CD4-positive, alpha-beta T cell (primary cell): Measurements from ENCODE around the gene RFNG. TPM values are rescaled to one million over a fixed set of nuclear protein-coding genes. Genes with fewer than 3 reads are reported as not detected.

ENCODE experiments used
- ATAC-seq: fragments of 200-7000 bp; cut with Tn5 transposase; one replicate; pipeline ENCODE4 v1.10.0; 2022; ENCODE audit warnings: mild to moderate bottlenecking; ENCODE audit not compliant: poor library complexity
- CTCF ChIA-PET: fragments of 350-600 bp; sonication (Branson Sonifier 250); formaldehyde crosslinking; loops from one replicate; lab custom pipeline; 2021; ENCODE audit warnings: antibody characterized with exemption, inconsistent platforms; lab: Charles Lee
- POLR2A ChIA-PET: fragments of 350-600 bp; sonication (Branson Sonifier 250); formaldehyde crosslinking; loops from one replicate; lab custom pipeline; 2021; ENCODE audit warnings: antibody characterized with exemption, inconsistent platforms; lab: Charles Lee
- DNase-seq, 14 experiments: peaks; one replicate each; pipeline ENCODE4 v3.0.0-alpha.2; 2013 to 2020; ENCODE audit warnings: mixed read lengths in 2 of 14
- H3K27ac ChIP-seq, 2 donors: one replicate each; pipeline versions ENCODE4 v1.5.1 to v1.7.0; 2013; ENCODE audit warnings: low read length in 2 of 2, low read depth in 1 of 2, mild to moderate bottlenecking in 1 of 2
- H3K27me3 ChIP-seq, 2 experiments: 1 replicate in 1 of 2; 2 replicates in 1 of 2; pipeline versions ENCODE4 v1.6.1 to v1.7.0; 2013; ENCODE audit warnings: low read length in 2 of 2, control low read depth in 1 of 2, mild to moderate bottlenecking in 1 of 2, moderate library complexity in 1 of 2; ENCODE audit not compliant: insufficient read depth in 2 of 2, control insufficient read depth in 1 of 2
- H3K36me3 ChIP-seq: one replicate; pipeline ENCODE4 v1.6.1; 2013; ENCODE audit warnings: low read length, control low read depth; ENCODE audit not compliant: insufficient read depth
- H3K4me1 ChIP-seq: one replicate; pipeline ENCODE4 v1.6.1; 2013; ENCODE audit warnings: low read length, control low read depth; ENCODE audit not compliant: insufficient read depth
- H3K4me3 ChIP-seq: one replicate; pipeline ENCODE4 v1.5.1; 2013; ENCODE audit warnings: mild to moderate bottlenecking, low read length, moderate library complexity
- H3K9me3 ChIP-seq, 2 experiments: 1 replicate in 1 of 2; 2 replicates in 1 of 2; pipeline versions ENCODE4 v1.6.1 to v1.7.0; 2013; ENCODE audit warnings: low read length in 2 of 2, mild to moderate bottlenecking in 2 of 2, control low read depth in 1 of 2, moderate library complexity in 1 of 2; ENCODE audit not compliant: control insufficient read depth in 1 of 2, insufficient read depth in 1 of 2
- H3K27ac Mint-ChIP-seq: one replicate; pipeline ENCODE4 v1.8.0; 2020; ENCODE audit warnings: mixed read lengths
- H3K27me3 Mint-ChIP-seq: one replicate; pipeline ENCODE4 v1.8.0; 2021; ENCODE audit warnings: mixed read lengths
- H3K36me3 Mint-ChIP-seq: one replicate; pipeline ENCODE4 v1.8.0; 2021; ENCODE audit warnings: low read depth, mixed read lengths
- H3K4me1 Mint-ChIP-seq: one replicate; pipeline ENCODE4 v1.8.0; 2021; ENCODE audit warnings: low read depth, mixed read lengths
- H3K4me3 Mint-ChIP-seq: one replicate; pipeline ENCODE4 v1.8.0; 2020; ENCODE audit warnings: mild to moderate bottlenecking, mixed read lengths
- H3K9me3 Mint-ChIP-seq: one replicate; pipeline ENCODE4 v1.8.0; 2020; ENCODE audit warnings: mixed read lengths
- intact Hi-C, 2 experiments: fragments of 100-400 bp; cut with DNase I in 1 of 2; cut with micrococcal nuclease in 1 of 2; formaldehyde crosslinking; loops; one replicate each; pipeline versions ENCODE4 v1.15.1 to v1.9.0; 2023 to 2025; cut with DNase I, micrococcal nuclease
- total RNA-seq, 174 experiments: library from RNA in 2 of 174; stranded (reverse) in 2 of 174; gene quantifications; one replicate each; pipeline ENCODE4 v1.2.3 and lab custom pipeline; 2021 to 2026
- TF ChIP-seq, protein P1 (sequence below): fragments of 200-600 bp; IDR thresholded peaks from one replicate; pipeline ENCODE4 v1.8.0; 2022; ENCODE audit warnings: antibody characterized with exemption, mild to moderate bottlenecking

RFNG gene
- total RNA-seq, 2 experiments from 2014 or later: 28.1 to 31.2 TPM

DNA sequence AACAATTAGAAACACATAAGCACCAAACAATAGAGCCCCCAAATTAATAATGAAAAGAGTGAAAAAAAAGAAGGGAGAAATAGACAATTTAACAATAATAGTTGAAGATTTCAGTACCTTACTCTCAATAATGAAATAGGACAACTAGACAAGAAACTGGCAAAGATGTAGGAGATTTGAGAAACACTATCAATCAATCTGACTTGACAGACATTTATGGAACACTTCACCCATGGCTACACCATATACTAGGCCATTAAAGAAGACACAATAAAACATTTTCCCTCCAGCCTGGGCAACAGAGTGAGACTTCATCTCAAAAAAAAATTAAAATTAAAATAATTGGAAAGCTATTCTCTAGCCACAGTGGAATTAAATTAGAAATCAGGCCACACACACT, 19.0 kb upstream of the RFNG start:
- Histone ChIP-seq H3K27ac (no peak overlapping the region), H3K4me1 (peaks cover 12% of the 10 kb centered on the region), H3K9me3 (no peaks in the 10 kb centered on the region), H3K36me3 (no peaks in the 10 kb centered on the region), H3K27me3 (no peaks in the 10 kb centered on the region), H3K4me3 (no peak overlapping the region)
- TF ChIP-seq, protein P1, sequence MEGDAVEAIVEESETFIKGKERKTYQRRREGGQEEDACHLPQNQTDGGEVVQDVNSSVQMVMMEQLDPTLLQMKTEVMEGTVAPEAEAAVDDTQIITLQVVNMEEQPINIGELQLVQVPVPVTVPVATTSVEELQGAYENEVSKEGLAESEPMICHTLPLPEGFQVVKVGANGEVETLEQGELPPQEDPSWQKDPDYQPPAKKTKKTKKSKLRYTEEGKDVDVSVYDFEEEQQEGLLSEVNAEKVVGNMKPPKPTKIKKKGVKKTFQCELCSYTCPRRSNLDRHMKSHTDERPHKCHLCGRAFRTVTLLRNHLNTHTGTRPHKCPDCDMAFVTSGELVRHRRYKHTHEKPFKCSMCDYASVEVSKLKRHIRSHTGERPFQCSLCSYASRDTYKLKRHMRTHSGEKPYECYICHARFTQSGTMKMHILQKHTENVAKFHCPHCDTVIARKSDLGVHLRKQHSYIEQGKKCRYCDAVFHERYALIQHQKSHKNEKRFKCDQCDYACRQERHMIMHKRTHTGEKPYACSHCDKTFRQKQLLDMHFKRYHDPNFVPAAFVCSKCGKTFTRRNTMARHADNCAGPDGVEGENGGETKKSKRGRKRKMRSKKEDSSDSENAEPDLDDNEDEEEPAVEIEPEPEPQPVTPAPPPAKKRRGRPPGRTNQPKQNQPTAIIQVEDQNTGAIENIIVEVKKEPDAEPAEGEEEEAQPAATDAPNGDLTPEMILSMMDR: no peak
- intact Hi-C loops: no loop called here
- CTCF ChIA-PET: no interaction called here
- H3K27ac Mint-ChIP-seq: no peak overlapping the region
- ATAC-seq: no peak
- POLR2A ChIA-PET: no interaction called here
- no peaks in the 10 kb centered on the region for H3K9me3 Mint-ChIP-seq
- H3K4me3 Mint-ChIP-seq: no peak overlapping the region
- DNase-seq: no peak
- H3K27me3 Mint-ChIP-seq: no peaks in the 10 kb centered on the region
- H3K4me1 Mint-ChIP-seq: no peaks in the 10 kb centered on the region
- H3K36me3 Mint-ChIP-seq: no peaks in the 10 kb centered on the region

DNA sequence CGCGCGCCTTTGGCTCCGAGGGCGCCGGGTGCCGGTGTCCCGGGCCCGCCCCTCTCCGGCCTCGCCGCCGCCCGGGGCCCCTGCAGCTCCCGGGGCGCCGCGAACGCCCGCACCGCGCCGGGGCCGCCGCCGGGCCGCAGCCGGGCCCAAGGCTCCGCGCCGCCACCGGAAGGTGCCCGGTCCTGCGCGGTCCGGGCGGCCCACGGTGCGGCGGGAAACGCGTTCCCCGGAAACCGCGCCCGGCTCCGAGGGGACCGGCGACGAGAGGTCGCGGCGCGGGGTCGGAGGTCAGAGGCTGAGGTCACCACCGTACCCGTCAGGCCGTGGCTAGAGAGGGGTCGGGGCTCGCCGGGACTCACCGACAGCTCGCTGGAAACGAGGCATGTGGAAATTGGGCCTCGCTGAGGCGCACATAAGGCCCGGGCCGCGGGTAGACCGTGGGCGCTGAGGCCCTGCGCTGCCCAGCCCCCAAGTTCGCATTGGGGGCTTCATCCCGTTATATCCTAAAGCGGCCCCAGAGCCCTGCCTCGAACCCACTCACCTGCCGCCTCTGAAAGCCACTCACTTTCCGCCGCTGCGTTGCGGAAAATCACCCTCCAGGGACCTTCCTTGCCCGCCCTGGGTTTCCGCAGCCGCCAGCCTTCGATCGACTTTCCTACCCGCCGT, 14.2 kb upstream of the RFNG start, which contains the start of gene DUS1L:
DUS1L (minus strand) TSS at position 167 of the 666 bp plus-strand sequence. CDS start 745 bp downstream, outside the sequence.
- Mint-ChIP-seq H3K27ac (peak within 1 kb of the TSS; percentile 88), H3K4me1 (peaks cover 9% of the 10 kb centered on the region), H3K36me3 (no peaks in the 10 kb centered on the region), H3K9me3 (no peaks in the 10 kb centered on the region), H3K4me3 (peak within 1 kb of the TSS; percentile 89), H3K27me3 (no peaks in the 10 kb centered on the region)
- H3K36me3 ChIP-seq: peaks cover 18% of the 10 kb centered on the region
- no peaks in the 10 kb centered on the region for H3K27me3 ChIP-seq
- TF ChIP-seq, protein P1: no peak
- POLR2A ChIA-PET: interaction anchor here (0.6 to 3.0 kb wide), 13 partner anchors 11 to 238 kb away, joined by 3 to 17 read pairs (median 4); partner anchors contain the start of genes DCXR, FASN, GPS1 and RAC3
- H3K27ac ChIP-seq: peak within 1 kb of the TSS; percentile 65 to 85
- DNase-seq (peak; percentile 43 to 89 (median 66)), ATAC-seq (peak; percentile 88)
- CTCF ChIA-PET: interaction anchor here (1.0 to 1.7 kb wide), 3 partner anchors 35 to 106 kb away, joined by 3 to 7 read pairs (median 3); no protein-coding TSS in a partner anchor
- peak within 1 kb of the TSS; percentile 81 for H3K4me3 ChIP-seq
- intact Hi-C loops: loop anchor here (1.0 to 2.0 kb wide), 3 partner anchors 14 to 33 kb away; partner anchors contain the start of genes GPS1 (in 2 of the 2), RFNG (in 2 of the 2) and FASN (in 1 of the 2)
- H3K4me1 ChIP-seq: peaks cover 34% of the 10 kb centered on the region
- no peaks in the 10 kb centered on the region for H3K9me3 ChIP-seq

DNA sequence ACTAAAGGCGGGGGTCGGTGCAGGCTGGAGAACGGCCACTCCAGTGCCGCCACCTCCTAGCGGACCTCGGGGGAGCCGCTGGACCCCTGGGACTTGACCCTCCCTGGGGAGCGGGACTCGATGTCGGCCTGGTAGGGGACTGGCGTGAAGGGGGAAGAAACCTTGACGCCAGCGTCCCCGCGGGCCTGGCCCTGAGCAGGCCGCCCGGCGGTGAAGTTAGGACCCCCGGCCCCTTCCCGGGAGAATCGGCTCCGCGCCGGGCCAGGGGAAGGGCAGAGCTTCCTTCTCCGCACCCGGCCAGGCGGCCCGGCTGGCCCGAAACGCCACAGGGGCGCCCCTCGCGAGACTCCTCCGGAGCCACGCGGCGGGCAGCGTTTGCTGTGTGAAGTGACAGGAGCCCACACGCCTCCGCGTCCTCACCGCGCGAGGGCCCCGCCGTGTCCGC, 13.6 kb upstream of the RFNG start:
- Mint-ChIP-seq H3K27me3 (no peaks in the 10 kb centered on the region), H3K4me1 (peaks cover 9% of the 10 kb centered on the region), H3K36me3 (peaks cover 2% of the 10 kb centered on the region), H3K4me3 (peak overlapping the region; percentile 58), H3K9me3 (no peaks in the 10 kb centered on the region), H3K27ac (no peak overlapping the region)
- ATAC-seq: peak; percentile 63
- Histone ChIP-seq H3K36me3 (peaks cover 24% of the 10 kb centered on the region), H3K27ac (peak overlapping the region; percentile 30 to 35), H3K9me3 (no peaks in the 10 kb centered on the region), H3K4me3 (peak overlapping the region; percentile 81), H3K4me1 (peaks cover 34% of the 10 kb centered on the region), H3K27me3 (no peaks in the 10 kb centered on the region)
- ChIA-PET POLR2A (interaction anchor here (0.7 to 3.0 kb wide), 8 partner anchors 13 to 238 kb away, joined by 3 to 17 read pairs (median 5); partner anchors contain the start of genes FASN, GPS1, RAC3 and RFNG), CTCF (interaction anchor here (1.0 kb wide), 1 partner anchor 34 kb away, joined by 3 read pairs; no protein-coding TSS in a partner anchor)
- peak in 4 of 14 experiments; percentile 19 to 48 (median 32) for DNase-seq
- TF ChIP-seq, protein P1: no peak
- intact Hi-C loops: loop anchor here (1.0 to 2.0 kb wide), 2 partner anchors 14 kb away; partner anchors contain the start of genes GPS1 (in 2 of the 2) and RFNG (in 2 of the 2)
